Keratinocyte (primary cell): ENCODE measurements around the gene MAP3K14.

ENCODE experiments used
- CTCF ChIP-seq, 3 experiments: IDR thresholded peaks in 1 of 3; conservative IDR thresholded peaks in 1 of 3; optimal IDR thresholded peaks in 1 of 3; 2 replicates in 2 of 3; 3 replicates in 1 of 3; pipeline versions ENCODE3 to v1.5.1; 2011; ENCODE audit warnings: low read length in 3 of 3, mild to moderate bottlenecking in 3 of 3, moderate library complexity in 2 of 3, control low read depth in 1 of 3, inconsistent platforms in 1 of 3; ENCODE audit not compliant: insufficient read depth in 2 of 3; ENCODE audit errors: extremely low read depth in 1 of 3
- EZH2 ChIP-seq: IDR thresholded peaks from one replicate; pipeline ENCODE4 v1.6.1; 2012; ENCODE audit warnings: inconsistent platforms, mild to moderate bottlenecking, low read length, moderate library complexity

- TF ChIP-seq CTCF (optimal IDR thresholded peaks at IDR 0.05 in 1 of 3, IDR thresholded peaks at IDR 0.05 in 1 of 3, conservative IDR thresholded peaks at IDR 0.05 in 1 of 3; ENCODE audit: extremely low read depth in 1 of 3, insufficient read depth in 2 of 3, low read length in 3 of 3) (no peak), EZH2 (no peak)
These were observed 17.4 kb upstream of the MAP3K14 start for GRCh38 chr17:45334231-45334630.
